Prostate gland (tissue), 2 donors: ENCODE data around the gene CIT. TPM values are rescaled to one million over a fixed set of nuclear protein-coding genes. Genes with fewer than 3 reads are reported as not detected.

Experiments used
- DNase-seq: peaks from one replicate; pipeline ENCODE4 v3.0.0-alpha.2; 2019; ENCODE audit warnings: low spot score
- H3K27ac ChIP-seq, 2 donors: fragments of 200-600 bp; sonication (generic); 2 replicates each; pipeline ENCODE4 v1.5.1; 2017 to 2019
- H3K27me3 ChIP-seq: fragments of 200-600 bp; sonication (generic); replicated peaks from 2 replicates; pipeline ENCODE4 v1.5.1; 2019; ENCODE audit not compliant: insufficient read depth
- H3K36me3 ChIP-seq, 2 donors: fragments of 200-600 bp; sonication (generic); 1 replicate in 1 of 2; 2 replicates in 1 of 2; pipeline versions ENCODE4 v1.5.1 to v1.8.1; 2017 to 2019
- H3K4me1 ChIP-seq: fragments of 200-600 bp; sonication (generic); replicated peaks from 2 replicates; pipeline ENCODE4 v1.5.1; 2019
- H3K4me3 ChIP-seq, 2 donors: fragments of 200-600 bp; sonication (generic); 2 replicates each; pipeline ENCODE4 v1.5.1; 2017 to 2019
- H3K9me3 ChIP-seq: fragments of 200-600 bp; sonication (generic); 2 replicates; pipeline ENCODE4 v1.5.1; 2017
- POLR2A ChIP-seq: fragments of 450-650 bp; IDR thresholded peaks from one replicate; pipeline ENCODE4 v1.6.1; 2016; ENCODE audit warnings: antibody characterized with exemption, mild to moderate bottlenecking
- POLR2AphosphoS5 ChIP-seq: sonication (generic); formaldehyde crosslinking; IDR thresholded peaks from one replicate; pipeline ENCODE4 v1.6.1; 2017; ENCODE audit warnings: antibody characterized with exemption
- WGBS: methylation state at CpG from one replicate; pipeline ENCODE4 v1.1.5; 2018; 5-methylcytosine and 5-hydroxymethylcytosine counted together
- intact Hi-C: fragments of 100-400 bp; cut with DNase I; formaldehyde crosslinking; loops from one replicate; pipeline ENCODE4 v1.14.2; 2022
- total RNA-seq, 2 donors: library from RNA; depleted of rRNA; stranded (reverse); fragments of >200 nt; gene quantifications; one replicate each; pipeline ENCODE4 v1.1.0, GENCODE V29; 2016
- TF ChIP-seq, protein P1 (sequence below), 4 experiments: fragments of 200-600 bp in 2 of 4; fragments of 450-650 bp in 2 of 4; sonication (generic) in 2 of 4; IDR thresholded peaks; 1 replicate in 3 of 4; 2 replicates in 1 of 4; pipeline ENCODE4 v1.5.1; 2016 to 2019; ENCODE audit warnings: antibody characterized with exemption in 4 of 4, mild to moderate bottlenecking in 2 of 4, moderate library complexity in 2 of 4

Gene CIT
- total RNA-seq, 2 donors from 2014 or later = 2.6 to 13.1 TPM

- no peaks in the 10 kb centered on the region for H3K27me3 ChIP-seq
- TF ChIP-seq, protein P1, sequence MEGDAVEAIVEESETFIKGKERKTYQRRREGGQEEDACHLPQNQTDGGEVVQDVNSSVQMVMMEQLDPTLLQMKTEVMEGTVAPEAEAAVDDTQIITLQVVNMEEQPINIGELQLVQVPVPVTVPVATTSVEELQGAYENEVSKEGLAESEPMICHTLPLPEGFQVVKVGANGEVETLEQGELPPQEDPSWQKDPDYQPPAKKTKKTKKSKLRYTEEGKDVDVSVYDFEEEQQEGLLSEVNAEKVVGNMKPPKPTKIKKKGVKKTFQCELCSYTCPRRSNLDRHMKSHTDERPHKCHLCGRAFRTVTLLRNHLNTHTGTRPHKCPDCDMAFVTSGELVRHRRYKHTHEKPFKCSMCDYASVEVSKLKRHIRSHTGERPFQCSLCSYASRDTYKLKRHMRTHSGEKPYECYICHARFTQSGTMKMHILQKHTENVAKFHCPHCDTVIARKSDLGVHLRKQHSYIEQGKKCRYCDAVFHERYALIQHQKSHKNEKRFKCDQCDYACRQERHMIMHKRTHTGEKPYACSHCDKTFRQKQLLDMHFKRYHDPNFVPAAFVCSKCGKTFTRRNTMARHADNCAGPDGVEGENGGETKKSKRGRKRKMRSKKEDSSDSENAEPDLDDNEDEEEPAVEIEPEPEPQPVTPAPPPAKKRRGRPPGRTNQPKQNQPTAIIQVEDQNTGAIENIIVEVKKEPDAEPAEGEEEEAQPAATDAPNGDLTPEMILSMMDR (IDR thresholded peaks at IDR 0.05) = no peak
- no peak for TF ChIP-seq POLR2A
- TF ChIP-seq POLR2AphosphoS5 = no peak
- intact Hi-C loops = no loop called here
- H3K4me1 ChIP-seq = no peaks in the 10 kb centered on the region
- no peaks in the 10 kb centered on the region for H3K9me3 ChIP-seq
- H3K36me3 ChIP-seq = peaks cover 4 to 29% of the 10 kb centered on the region in 2 donors
- DNase-seq = no peak
- H3K4me3 ChIP-seq = no peak overlapping the region
- H3K27ac ChIP-seq = no peak overlapping the region
- 75% methylated on average over 9 of the region's 9 CpGs for WGBS
These were observed 195.1 kb downstream of the CIT start for GRCh38 chr12:119681728-119682638.

GRCh38 chr12:119681111-119681510, 196.0 kb downstream of the CIT start:
- intact Hi-C loops = no loop called here
- H3K4me1 ChIP-seq = no peaks in the 10 kb centered on the region
- no peaks in the 10 kb centered on the region for H3K9me3 ChIP-seq
- TF ChIP-seq POLR2A (no peak), POLR2AphosphoS5 (no peak)
- TF ChIP-seq, protein P1 (IDR thresholded peaks at IDR 0.05) = no peak
- H3K36me3 ChIP-seq = peaks cover 12 to 37% of the 10 kb centered on the region in 2 donors
- H3K27me3 ChIP-seq = no peaks in the 10 kb centered on the region
- DNase-seq = no peak
- H3K27ac ChIP-seq = no peak overlapping the region
- WGBS = 71% methylated on average over 8 of the region's 8 CpGs
- H3K4me3 ChIP-seq = no peak overlapping the region

GRCh38 chr12:119679490-119679889, 197.6 kb downstream of the CIT start:
- WGBS = 83% methylated on average over 10 of the region's 10 CpGs
- Histone ChIP-seq H3K27me3 (no peaks in the 10 kb centered on the region), H3K4me1 (no peaks in the 10 kb centered on the region), H3K27ac (no peak overlapping the region), H3K36me3 (peaks cover 12 to 48% of the 10 kb centered on the region in 2 donors), H3K9me3 (no peaks in the 10 kb centered on the region), H3K4me3 (no peak overlapping the region)
- intact Hi-C loops = no loop called here
- DNase-seq = no peak
- TF ChIP-seq, protein P1 (IDR thresholded peaks at IDR 0.05) = no peak
- TF ChIP-seq POLR2A = no peak
- no peak for TF ChIP-seq POLR2AphosphoS5

GRCh38 chr12:119679081-119679480, 198.0 kb downstream of the CIT start:
- H3K27ac ChIP-seq = no peak overlapping the region
- TF ChIP-seq POLR2A (no peak), POLR2AphosphoS5 (no peak)
- TF ChIP-seq, protein P1 (IDR thresholded peaks at IDR 0.05) = no peak
- H3K4me3 ChIP-seq = no peak overlapping the region
- intact Hi-C loops = no loop called here
- WGBS = 89% methylated on average over 5 of the region's 5 CpGs
- no peak for DNase-seq
- H3K27me3 ChIP-seq = no peaks in the 10 kb centered on the region
- H3K4me1 ChIP-seq = no peaks in the 10 kb centered on the region
- H3K9me3 ChIP-seq = no peaks in the 10 kb centered on the region
- H3K36me3 ChIP-seq = peaks cover 12 to 52% of the 10 kb centered on the region in 2 donors

GRCh38 chr12:119678459-119678858, 198.7 kb downstream of the CIT start:
- Histone ChIP-seq H3K36me3 (peaks cover 12 to 54% of the 10 kb centered on the region in 2 donors), H3K27me3 (no peaks in the 10 kb centered on the region), H3K4me1 (no peaks in the 10 kb centered on the region), H3K4me3 (no peak overlapping the region), H3K27ac (no peak overlapping the region), H3K9me3 (no peaks in the 10 kb centered on the region)
- WGBS = 91% methylated on average over 7 of the region's 7 CpGs
- TF ChIP-seq, protein P1 (IDR thresholded peaks at IDR 0.05) = no peak
- TF ChIP-seq POLR2A = no peak
- TF ChIP-seq POLR2AphosphoS5 = no peak
- no peak for DNase-seq
- intact Hi-C loops = no loop called here
